ENCODE data around the gene FCER1G. TPM values are rescaled to one million over a fixed set of nuclear protein-coding genes. Genes with fewer than 3 reads are reported as not detected.

FCER1G gene
- total RNA-seq, 2 experiments from 2014 or later: 0.99 to 2.0 TPM

DNA sequence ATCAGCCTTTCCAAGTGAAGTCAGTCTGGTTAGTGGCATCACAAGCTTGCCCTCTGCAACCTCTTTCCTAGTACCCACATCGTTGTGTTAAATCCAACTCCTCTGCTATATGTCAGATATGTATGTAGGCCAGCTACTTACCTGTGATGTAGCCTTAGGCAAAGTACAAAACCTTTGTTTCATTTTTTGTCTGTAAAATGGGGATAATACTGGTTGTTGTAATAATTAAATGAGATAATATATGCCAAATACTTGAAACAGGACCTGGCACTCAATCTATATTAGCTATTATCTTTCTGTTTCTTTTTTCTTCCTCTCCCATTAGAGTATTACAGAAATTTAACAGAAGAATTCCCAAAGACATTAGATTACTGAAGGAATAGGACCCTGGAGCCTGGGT is 44.7 kb downstream of the FCER1G start:
- Mint-ChIP-seq H3K27me3 (peaks cover 48% of the 10 kb centered on the region), H3K9me3 (peaks cover 22% of the 10 kb centered on the region), H3K4me3 (no peak overlapping the region), H3K36me3 (peaks cover 16% of the 10 kb centered on the region), H3K4me1 (ENCODE audit: low read depth) (peaks cover 9% of the 10 kb centered on the region), H3K27ac (no peak overlapping the region)
- DNase-seq: no peak
- ChIA-PET POLR2A (interaction anchor here (0.6 kb wide), 1 partner anchor 61 kb away, joined by 5 read pairs; no protein-coding TSS in a partner anchor), CTCF (interaction anchor here (1.2 to 1.6 kb wide), 3 partner anchors 10 to 50 kb away, joined by 4 to 7 read pairs (median 5); no protein-coding TSS in a partner anchor)
- intact Hi-C loops (cut with micrococcal nuclease): no loop called here

DNA sequence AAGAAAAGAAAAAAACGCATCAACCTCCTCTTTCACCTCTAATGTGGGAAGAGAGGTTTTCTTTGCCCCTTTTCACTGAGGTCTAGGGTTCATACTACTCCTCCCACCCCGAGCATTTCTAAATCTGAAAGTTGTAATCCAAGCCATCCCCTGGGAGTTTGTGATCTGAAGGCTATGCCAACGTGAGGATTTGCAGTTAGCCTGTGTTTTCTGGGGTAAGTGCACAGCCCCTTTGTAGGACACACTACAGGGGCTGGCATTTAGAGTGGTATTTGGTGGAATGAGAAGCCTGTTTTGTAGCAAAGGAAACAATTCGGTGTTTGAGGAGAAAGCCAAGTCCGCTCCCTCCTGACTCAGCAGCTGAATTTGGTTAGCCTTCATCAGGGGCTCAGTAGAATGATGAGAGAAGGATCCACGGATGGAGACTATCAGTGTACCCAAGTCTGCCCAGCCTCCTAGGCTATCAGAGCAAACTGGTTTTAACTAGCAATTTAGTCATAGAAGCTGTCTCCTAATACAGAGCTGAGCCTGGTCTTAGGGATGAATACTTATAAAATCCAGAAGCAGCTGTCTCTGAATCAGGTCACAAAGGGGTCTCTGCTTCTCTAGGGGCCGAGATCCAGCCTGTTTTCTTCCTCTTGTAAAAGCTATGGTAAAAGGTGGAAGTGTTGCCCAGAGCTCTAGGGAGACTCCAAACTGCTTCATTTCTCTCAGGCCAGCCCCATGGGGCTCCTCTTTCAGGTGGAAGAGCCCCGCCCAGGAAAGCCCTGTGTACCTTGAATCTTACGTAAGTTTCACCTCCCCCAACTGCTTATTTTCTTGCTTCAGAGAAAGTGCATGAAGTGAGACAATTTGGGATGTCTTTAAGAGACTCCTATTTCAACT is 45.5 kb downstream of the FCER1G start:
- no peak overlapping the region for H3K4me3 Mint-ChIP-seq
- POLR2A ChIA-PET: no interaction called here
- H3K27ac Mint-ChIP-seq: no peak overlapping the region
- DNase-seq: no peak
- peaks cover 48% of the 10 kb centered on the region for H3K27me3 Mint-ChIP-seq
- H3K36me3 Mint-ChIP-seq: peaks cover 16% of the 10 kb centered on the region
- CTCF ChIA-PET: interaction anchor here (1.6 kb wide), 1 partner anchor 11 kb away, joined by 7 read pairs; no protein-coding TSS in a partner anchor
- intact Hi-C loops (cut with micrococcal nuclease): no loop called here
- peaks cover 9% of the 10 kb centered on the region for H3K4me1 Mint-ChIP-seq (ENCODE audit: low read depth)
- peaks cover 22% of the 10 kb centered on the region for H3K9me3 Mint-ChIP-seq

DNA sequence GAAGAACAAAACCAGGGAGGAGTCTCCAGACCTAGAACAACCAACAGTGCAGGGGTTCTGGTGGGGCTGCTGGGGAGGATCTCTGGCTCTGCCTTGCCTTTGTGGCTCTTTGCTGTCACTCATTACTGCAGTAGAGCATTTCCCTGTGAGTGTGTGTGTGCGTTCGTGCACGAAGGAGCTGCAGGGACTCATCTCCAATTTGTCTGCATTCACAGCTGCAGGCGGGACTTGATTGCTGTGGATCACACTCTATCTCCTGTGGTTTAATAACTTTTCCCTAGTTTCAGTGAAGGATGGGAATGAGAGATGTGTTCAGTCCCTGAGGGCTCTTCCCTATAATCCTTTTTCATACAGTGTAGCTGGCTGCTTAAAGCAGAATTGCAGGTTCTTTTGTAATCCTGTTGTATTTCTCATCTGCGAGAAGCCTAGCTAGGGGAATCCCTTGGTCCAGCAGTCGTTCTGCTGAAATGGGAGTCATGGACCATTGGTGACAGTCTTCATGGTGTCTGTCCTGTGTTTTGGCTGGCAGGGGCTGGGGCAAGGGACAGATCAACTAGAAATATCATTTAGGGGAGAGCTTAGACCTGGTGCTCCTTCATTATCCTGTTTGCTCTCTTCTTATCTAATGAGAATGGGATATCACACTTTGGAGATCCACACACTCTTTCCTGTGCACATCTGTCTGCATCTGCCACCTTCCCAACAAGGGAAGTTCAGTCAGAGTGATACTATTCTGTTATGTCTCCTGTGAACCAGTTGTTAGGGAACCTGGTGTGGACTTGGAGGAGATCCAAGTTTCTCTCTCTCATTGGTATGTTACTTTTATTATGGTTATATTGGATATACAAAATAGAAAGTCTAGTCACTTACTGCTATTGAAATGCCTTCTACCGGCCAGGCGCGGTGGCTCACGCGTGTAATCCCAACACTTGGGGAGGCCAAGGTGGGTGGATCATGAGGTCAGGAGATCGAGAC is 46.5 kb downstream of the FCER1G start:
- Mint-ChIP-seq H3K9me3 (peaks cover 17% of the 10 kb centered on the region), H3K4me1 (ENCODE audit: low read depth) (peaks cover 9% of the 10 kb centered on the region), H3K27me3 (peaks cover 48% of the 10 kb centered on the region), H3K36me3 (peaks cover 14% of the 10 kb centered on the region), H3K27ac (no peak overlapping the region), H3K4me3 (no peak overlapping the region)
- intact Hi-C loops (cut with micrococcal nuclease): no loop called here
- DNase-seq: no peak
- POLR2A ChIA-PET: no interaction called here
- CTCF ChIA-PET: interaction anchor here (0.6 to 1.6 kb wide), 3 partner anchors 12 to 384 kb away, joined by 4 to 7 read pairs (median 5); no protein-coding TSS in a partner anchor

DNA sequence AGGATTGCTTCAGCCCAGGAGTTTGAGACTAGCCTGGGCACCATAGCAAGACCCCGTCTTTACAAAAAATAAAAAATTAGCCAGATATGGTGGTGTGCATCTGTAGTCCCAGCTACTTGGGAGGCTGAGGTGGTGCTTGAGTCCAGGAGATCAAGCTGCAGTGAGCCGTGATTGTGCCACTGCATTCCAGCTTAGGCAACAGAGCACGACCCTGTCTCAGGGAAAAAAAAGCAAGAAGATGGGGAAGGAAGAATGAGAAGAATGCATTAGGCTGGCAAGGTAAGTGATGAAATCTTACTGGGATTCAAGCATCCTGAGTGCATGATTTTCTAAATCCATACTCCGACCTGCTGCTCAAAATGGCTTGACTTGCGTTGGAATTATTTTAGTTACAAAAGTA is 50.2 kb downstream of the FCER1G start:
- POLR2A ChIA-PET: no interaction called here
- Mint-ChIP-seq H3K27me3 (peaks cover 16% of the 10 kb centered on the region), H3K36me3 (no peaks in the 10 kb centered on the region), H3K4me3 (no peak overlapping the region), H3K9me3 (no peaks in the 10 kb centered on the region), H3K27ac (no peak overlapping the region), H3K4me1 (ENCODE audit: low read depth) (no peaks in the 10 kb centered on the region)
- intact Hi-C loops (cut with micrococcal nuclease): no loop called here
- CTCF ChIA-PET: interaction anchor here (1.2 kb wide), 1 partner anchor 17 kb away, joined by 4 read pairs; no protein-coding TSS in a partner anchor
- no peak for DNase-seq

DNA sequence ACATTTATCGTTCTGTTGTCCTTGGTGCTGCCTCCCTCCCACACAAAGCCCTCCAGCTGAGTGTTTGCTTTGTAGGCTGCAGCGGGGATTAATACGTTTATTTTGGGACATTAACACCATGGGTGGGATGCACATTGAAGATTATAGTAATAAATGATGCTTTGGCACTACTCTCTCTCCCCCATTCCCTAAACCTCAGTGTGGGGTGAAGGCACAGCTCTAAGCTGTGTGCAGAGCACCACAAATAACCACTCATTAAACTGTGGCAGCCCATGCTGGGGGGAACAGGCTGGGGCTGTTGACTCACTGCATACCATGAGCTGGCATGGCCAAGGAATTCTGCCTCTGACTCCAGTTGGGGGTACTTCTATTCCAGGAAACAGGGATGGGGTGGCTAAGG is 51.1 kb downstream of the FCER1G start:
- intact Hi-C loops (cut with micrococcal nuclease): no loop called here
- CTCF ChIA-PET: no interaction called here
- Mint-ChIP-seq H3K4me3 (no peak overlapping the region), H3K9me3 (no peaks in the 10 kb centered on the region), H3K27ac (no peak overlapping the region), H3K27me3 (peaks cover 12% of the 10 kb centered on the region), H3K36me3 (no peaks in the 10 kb centered on the region), H3K4me1 (ENCODE audit: low read depth) (no peaks in the 10 kb centered on the region)
- DNase-seq: no peak
- POLR2A ChIA-PET: no interaction called here

DNA sequence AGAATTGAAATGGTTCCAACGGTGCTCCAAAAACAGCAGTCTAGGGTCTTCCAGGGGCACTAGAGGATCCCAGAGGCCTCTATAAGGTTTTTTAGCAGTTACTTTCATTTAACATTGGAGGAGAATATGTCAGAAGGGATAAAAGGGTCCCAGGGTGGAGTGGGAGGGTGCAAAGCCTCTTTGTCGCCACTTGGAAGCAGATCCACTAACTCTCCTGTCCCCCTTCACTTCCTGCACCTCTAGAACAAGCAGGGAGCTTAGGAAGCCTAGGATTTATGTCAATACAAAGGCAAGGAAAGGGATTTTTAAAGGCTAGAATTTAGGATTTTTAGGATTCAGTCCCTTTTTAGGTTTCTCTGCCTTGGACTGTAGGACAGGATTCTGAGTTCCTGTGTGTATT is 51.7 kb downstream of the FCER1G start:
- intact Hi-C loops (cut with micrococcal nuclease): no loop called here
- no peaks in the 10 kb centered on the region for H3K4me1 Mint-ChIP-seq (ENCODE audit: low read depth)
- no peak for DNase-seq
- no peak overlapping the region for H3K4me3 Mint-ChIP-seq
- H3K27ac Mint-ChIP-seq: no peak overlapping the region
- ChIA-PET POLR2A (no interaction called here), CTCF (no interaction called here)
- H3K27me3 Mint-ChIP-seq: peaks cover 8% of the 10 kb centered on the region
- H3K9me3 Mint-ChIP-seq: no peaks in the 10 kb centered on the region
- H3K36me3 Mint-ChIP-seq: no peaks in the 10 kb centered on the region

DNA sequence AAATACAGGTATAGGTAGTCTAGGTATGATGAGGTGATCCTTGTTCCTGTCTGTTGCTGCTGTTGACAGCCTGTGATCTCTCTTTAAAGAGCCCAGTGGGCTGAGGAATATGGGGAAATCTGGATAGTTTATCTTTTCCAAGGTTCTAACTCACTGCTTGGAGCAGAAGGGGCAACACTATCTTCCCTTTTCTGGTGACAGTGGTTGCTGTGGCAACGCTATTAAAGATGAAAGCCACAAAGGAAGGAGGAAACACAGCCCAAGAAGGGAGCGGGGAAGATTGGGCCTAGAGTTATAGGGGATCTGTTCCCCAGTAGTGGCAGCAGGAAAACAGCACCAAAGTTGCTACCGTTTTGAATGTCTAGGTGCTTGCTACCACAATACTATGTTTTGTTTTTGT is 52.2 kb downstream of the FCER1G start:
- no peaks in the 10 kb centered on the region for H3K36me3 Mint-ChIP-seq
- CTCF ChIA-PET: no interaction called here
- peaks cover 6% of the 10 kb centered on the region for H3K27me3 Mint-ChIP-seq
- H3K4me3 Mint-ChIP-seq: no peak overlapping the region
- DNase-seq: no peak
- H3K27ac Mint-ChIP-seq: no peak overlapping the region
- intact Hi-C loops (cut with micrococcal nuclease): no loop called here
- POLR2A ChIA-PET: no interaction called here
- H3K4me1 Mint-ChIP-seq (ENCODE audit: low read depth): no peaks in the 10 kb centered on the region
- H3K9me3 Mint-ChIP-seq: no peaks in the 10 kb centered on the region

Small RNA genes within 50 kb of the gene (microRNA-seq; reads per million reads assigned to microRNA genes)
- gene MIR5187 (ENCODE audit: borderline microRNAs expressed, borderline number of aligned reads, borderline replicate concordance): not detected

Other genes with a start within 250 kb of the FCER1G start
- 10 to 100 TPM; 21.3 to 25.3 TPM for gene F11R, start 194.1 kb upstream of the FCER1G start, total RNA-seq
- 10 to 100 TPM; 70.2 to 77.7 TPM for gene TSTD1, start 176.3 kb upstream of the FCER1G start, total RNA-seq
- 10 to 100 TPM; 43.4 to 43.7 TPM for gene USF1, start 169.3 kb upstream of the FCER1G start, total RNA-seq
- gene ARHGAP30, start 145.4 kb upstream of the FCER1G start, total RNA-seq: 100 to 1,000 TPM; 171 to 178 TPM
- gene NECTIN4, start 125.7 kb upstream of the FCER1G start, total RNA-seq: under 1 TPM in 1 of 2 experiments, not detected in 1; 0.05 TPM
- gene KLHDC9, start 116.9 kb upstream of the FCER1G start, total RNA-seq: 1 to 10 TPM; 1.2 to 1.6 TPM
- gene PFDN2, start 97.3 kb upstream of the FCER1G start, total RNA-seq: 100 to 1,000 TPM; 152 to 155 TPM
- gene NIT1, start 97.2 kb upstream of the FCER1G start, total RNA-seq: 10 to 100 TPM; 65.2 to 66.5 TPM
- gene DEDD, start 82.6 kb upstream of the FCER1G start, total RNA-seq: 10 to 100 TPM; 35.0 to 40.2 TPM
- gene UFC1, start 61.3 kb upstream of the FCER1G start, total RNA-seq: 10 to 100 TPM; 87.7 to 91.0 TPM
- gene USP21, start 55.8 kb upstream of the FCER1G start, total RNA-seq: 10 to 100 TPM; 25.4 to 28.6 TPM
- gene PPOX, start 48.9 kb upstream of the FCER1G start, total RNA-seq: 10 to 100 TPM; 27.0 to 30.7 TPM
- 10 to 100 TPM; 46.3 to 50.9 TPM for gene B4GALT3, start 37.8 kb upstream of the FCER1G start, total RNA-seq
- gene ADAMTS4, start 16.2 kb upstream of the FCER1G start, total RNA-seq: 1 to 10 TPM; 2.3 to 3.0 TPM
- gene NDUFS2, start 12.9 kb upstream of the FCER1G start, total RNA-seq: 100 to 1,000 TPM in 1 of 2 experiments, 10 to 100 TPM in 1; 98.3 to 103 TPM
- gene APOA2, start 8.3 kb downstream of the FCER1G start, total RNA-seq: not detected
- 10 to 100 TPM; 14.8 to 15.4 TPM for gene TOMM40L, start 10.8 kb downstream of the FCER1G start, total RNA-seq
- not detected for gene NR1I3, start 22.9 kb downstream of the FCER1G start, total RNA-seq
- gene PCP4L1, start 43.5 kb downstream of the FCER1G start, total RNA-seq: under 1 TPM in 1 of 2 experiments, not detected in 1; 0.22 TPM
- gene MPZ, start 94.7 kb downstream of the FCER1G start, total RNA-seq: 1 to 10 TPM; 3.7 to 5.8 TPM
- gene SDHC, start 99.1 kb downstream of the FCER1G start, total RNA-seq: 100 to 1,000 TPM; 212 to 215 TPM
- under 1 TPM in 1 of 2 experiments, not detected in 1; 0.29 TPM for gene CFAP126, start 152.6 kb downstream of the FCER1G start, total RNA-seq

Measured in activated CD4-positive, alpha-beta memory T cell treated with anti-CD3 and anti-CD28 coated beads for 36 hours (primary cell).